ENCODE measurements around the gene GPR27.

GPR27 gene

GRCh38 chr3:71800023-71800422 is 46.4 kb downstream of the GPR27 start:
- TF ChIP-seq EZH2phosphoT487 (IDR thresholded peaks at IDR 0.05; ENCODE audit: borderline replicate concordance) (no peak), CTCF (conservative IDR thresholded peaks at IDR 0.05; ENCODE audit: low read length) (no peak)
- Histone ChIP-seq H3K27me3 (ENCODE audit: insufficient read depth, low read length, poor library complexity, severe bottlenecking) (peaks cover 47% of the 10 kb centered on the region), H3K36me3 (ENCODE audit: insufficient read depth, low read length) (no peaks in the 10 kb centered on the region)

GRCh38 chr3:71801986-71802385 is 48.3 kb downstream of the GPR27 start:
- Histone ChIP-seq H3K36me3 (ENCODE audit: insufficient read depth, low read length) (no peaks in the 10 kb centered on the region), H3K4me3 (ENCODE audit: low read length, poor library complexity, severe bottlenecking) (no peak overlapping the region), H4K20me1 (ENCODE audit: insufficient read depth, low read length, poor library complexity, severe bottlenecking) (no peaks in the 10 kb centered on the region), H3K4me1 (ENCODE audit: insufficient read depth, low read length, poor library complexity, severe bottlenecking) (no peaks in the 10 kb centered on the region), H3K9me2 (replicated peaks; ENCODE audit: low read depth, low read length) (no peaks in the 10 kb centered on the region), H3K9me3 (ENCODE audit: insufficient read depth, low read depth, low read length) (no peaks in the 10 kb centered on the region), H3K79me2 (ENCODE audit: insufficient read depth, low read length) (no peaks in the 10 kb centered on the region), H3K27me3 (ENCODE audit: insufficient read depth, low read length, poor library complexity, severe bottlenecking) (peaks cover 30% of the 10 kb centered on the region), H2AFZ (ENCODE audit: low read length) (no peak overlapping the region), H3K9ac (ENCODE audit: low read depth, low read length, poor library complexity, severe bottlenecking) (no peak overlapping the region), H3F3A (ENCODE audit: low read depth) (no peaks in the 10 kb centered on the region), H3K4me2 (ENCODE audit: low read depth, low read length, poor library complexity, severe bottlenecking) (no peak overlapping the region)
- no peak for TF ChIP-seq EZH2phosphoT487 (IDR thresholded peaks at IDR 0.05; ENCODE audit: borderline replicate concordance)

More at GRCh38 chr3:71800023-71800422, 46.4 kb downstream of the GPR27 start:
- Histone ChIP-seq H3F3A (ENCODE audit: low read depth) (no peaks in the 10 kb centered on the region), H3K9ac (ENCODE audit: low read depth, low read length, poor library complexity, severe bottlenecking) (no peak overlapping the region), H3K4me2 (ENCODE audit: low read depth, low read length, poor library complexity, severe bottlenecking) (no peak overlapping the region), H3K9me3 (ENCODE audit: insufficient read depth, low read depth, low read length) (no peaks in the 10 kb centered on the region), H3K9me2 (replicated peaks; ENCODE audit: low read depth, low read length) (no peaks in the 10 kb centered on the region), H3K79me2 (ENCODE audit: insufficient read depth, low read length) (no peaks in the 10 kb centered on the region), H4K20me1 (ENCODE audit: insufficient read depth, low read length, poor library complexity, severe bottlenecking) (no peaks in the 10 kb centered on the region), H3K4me3 (ENCODE audit: low read length, poor library complexity, severe bottlenecking) (no peak overlapping the region), H2AFZ (ENCODE audit: low read length) (no peak overlapping the region), H3K4me1 (ENCODE audit: insufficient read depth, low read length, poor library complexity, severe bottlenecking) (no peaks in the 10 kb centered on the region)

GRCh38 chr3:71803248-71803647 is 49.6 kb downstream of the GPR27 start:
- Histone ChIP-seq H2AFZ (ENCODE audit: low read length) (no peak overlapping the region), H3K4me2 (ENCODE audit: low read depth, low read length, poor library complexity, severe bottlenecking) (no peak overlapping the region), H3K79me2 (ENCODE audit: insufficient read depth, low read length) (no peaks in the 10 kb centered on the region), H3K27me3 (ENCODE audit: insufficient read depth, low read length, poor library complexity, severe bottlenecking) (peaks cover 23% of the 10 kb centered on the region), H3F3A (ENCODE audit: low read depth) (no peaks in the 10 kb centered on the region), H3K36me3 (ENCODE audit: insufficient read depth, low read length) (no peaks in the 10 kb centered on the region), H4K20me1 (ENCODE audit: insufficient read depth, low read length, poor library complexity, severe bottlenecking) (no peaks in the 10 kb centered on the region), H3K9me3 (ENCODE audit: insufficient read depth, low read depth, low read length) (no peaks in the 10 kb centered on the region), H3K9ac (ENCODE audit: low read depth, low read length, poor library complexity, severe bottlenecking) (no peak overlapping the region), H3K4me3 (ENCODE audit: low read length, poor library complexity, severe bottlenecking) (no peak overlapping the region), H3K4me1 (ENCODE audit: insufficient read depth, low read length, poor library complexity, severe bottlenecking) (no peaks in the 10 kb centered on the region), H3K9me2 (replicated peaks; ENCODE audit: low read depth, low read length) (no peaks in the 10 kb centered on the region)
- no peak for TF ChIP-seq CTCF (conservative IDR thresholded peaks at IDR 0.05; ENCODE audit: low read length)
- no peak for TF ChIP-seq EZH2phosphoT487 (IDR thresholded peaks at IDR 0.05; ENCODE audit: borderline replicate concordance)

GRCh38 chr3:71805199-71805598 is 51.5 kb downstream of the GPR27 start:
- no peaks in the 10 kb centered on the region for H3K9me2 ChIP-seq (replicated peaks; ENCODE audit: low read depth, low read length)
- no peaks in the 10 kb centered on the region for H4K20me1 ChIP-seq (ENCODE audit: insufficient read depth, low read length, poor library complexity, severe bottlenecking)
- H3K9me3 ChIP-seq (ENCODE audit: insufficient read depth, low read depth, low read length) = no peaks in the 10 kb centered on the region
- no peaks in the 10 kb centered on the region for H3K79me2 ChIP-seq (ENCODE audit: insufficient read depth, low read length)
- H3K4me2 ChIP-seq (ENCODE audit: low read depth, low read length, poor library complexity, severe bottlenecking) = no peak overlapping the region
- no peaks in the 10 kb centered on the region for H3K36me3 ChIP-seq (ENCODE audit: insufficient read depth, low read length)
- H3F3A ChIP-seq (ENCODE audit: low read depth) = no peaks in the 10 kb centered on the region
- H3K9ac ChIP-seq (ENCODE audit: low read depth, low read length, poor library complexity, severe bottlenecking) = no peak overlapping the region
- no peaks in the 10 kb centered on the region for H3K4me1 ChIP-seq (ENCODE audit: insufficient read depth, low read length, poor library complexity, severe bottlenecking)
- H3K4me3 ChIP-seq (ENCODE audit: low read length, poor library complexity, severe bottlenecking) = no peak overlapping the region
- TF ChIP-seq CTCF (conservative IDR thresholded peaks at IDR 0.05; ENCODE audit: low read length) (no peak), EZH2phosphoT487 (IDR thresholded peaks at IDR 0.05; ENCODE audit: borderline replicate concordance) (no peak)
- H2AFZ ChIP-seq (ENCODE audit: low read length) = no peak overlapping the region
- peaks cover 9% of the 10 kb centered on the region for H3K27me3 ChIP-seq (ENCODE audit: insufficient read depth, low read length, poor library complexity, severe bottlenecking)
